Measurements from ENCODE around the gene HMCN2.

DNA sequence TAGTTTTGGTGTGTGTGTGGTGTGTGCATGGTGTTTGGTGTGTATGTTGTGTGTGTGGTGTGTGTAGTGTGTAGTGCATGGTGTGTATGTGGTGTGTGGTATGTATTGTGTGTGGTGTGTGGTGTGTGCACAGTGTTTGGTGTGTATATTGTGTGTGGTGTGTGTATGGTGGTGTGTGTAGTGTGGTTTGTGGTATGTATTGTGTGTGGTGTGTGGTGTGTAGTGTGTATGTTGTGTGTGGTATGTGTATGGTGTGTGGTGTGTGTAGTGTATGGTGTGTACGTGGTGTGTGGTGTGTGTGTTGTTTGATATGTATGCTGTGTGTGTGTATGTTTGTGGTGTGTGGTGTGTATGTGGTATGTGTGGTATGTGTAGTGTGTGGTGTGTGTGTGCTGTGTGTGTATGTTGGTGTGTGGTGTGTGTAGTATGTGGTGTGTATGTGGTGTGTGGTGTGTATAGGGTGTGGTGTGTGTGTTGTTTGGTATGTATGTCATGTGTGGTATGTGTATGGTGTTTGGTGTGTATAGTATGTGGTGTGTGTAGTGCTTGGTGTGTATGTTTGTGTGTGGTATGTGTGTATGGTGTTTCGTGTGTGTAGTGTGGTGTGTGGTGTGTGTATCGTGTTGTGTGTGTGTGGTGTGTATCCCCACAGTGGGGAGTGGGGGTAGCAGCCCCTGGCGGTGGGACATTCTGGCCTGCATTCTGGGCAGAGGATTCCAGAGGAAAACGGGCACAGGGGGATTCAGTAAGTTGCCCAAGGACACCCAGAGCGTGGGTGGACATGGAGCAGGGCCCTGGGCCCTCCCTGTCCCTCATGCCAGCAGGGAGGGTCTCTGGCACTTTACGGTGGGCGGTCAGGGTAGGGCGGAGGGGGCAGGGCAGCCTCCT, 79.7 kb downstream of the HMCN2 start:
- TF ChIP-seq, protein P1, sequence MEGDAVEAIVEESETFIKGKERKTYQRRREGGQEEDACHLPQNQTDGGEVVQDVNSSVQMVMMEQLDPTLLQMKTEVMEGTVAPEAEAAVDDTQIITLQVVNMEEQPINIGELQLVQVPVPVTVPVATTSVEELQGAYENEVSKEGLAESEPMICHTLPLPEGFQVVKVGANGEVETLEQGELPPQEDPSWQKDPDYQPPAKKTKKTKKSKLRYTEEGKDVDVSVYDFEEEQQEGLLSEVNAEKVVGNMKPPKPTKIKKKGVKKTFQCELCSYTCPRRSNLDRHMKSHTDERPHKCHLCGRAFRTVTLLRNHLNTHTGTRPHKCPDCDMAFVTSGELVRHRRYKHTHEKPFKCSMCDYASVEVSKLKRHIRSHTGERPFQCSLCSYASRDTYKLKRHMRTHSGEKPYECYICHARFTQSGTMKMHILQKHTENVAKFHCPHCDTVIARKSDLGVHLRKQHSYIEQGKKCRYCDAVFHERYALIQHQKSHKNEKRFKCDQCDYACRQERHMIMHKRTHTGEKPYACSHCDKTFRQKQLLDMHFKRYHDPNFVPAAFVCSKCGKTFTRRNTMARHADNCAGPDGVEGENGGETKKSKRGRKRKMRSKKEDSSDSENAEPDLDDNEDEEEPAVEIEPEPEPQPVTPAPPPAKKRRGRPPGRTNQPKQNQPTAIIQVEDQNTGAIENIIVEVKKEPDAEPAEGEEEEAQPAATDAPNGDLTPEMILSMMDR (conservative IDR thresholded peaks at IDR 0.05) = no peak
- TF ChIP-seq EZH2 (IDR thresholded peaks at IDR 0.05; ENCODE audit: low read depth) = no peak
